Measurements from ENCODE around the gene COL17A1. TPM values are rescaled to one million over a fixed set of nuclear protein-coding genes. Genes with fewer than 3 reads are reported as not detected.

COL17A1 gene
- total RNA-seq, 2 donors from 2014 or later: not detected

- H3K27ac Mint-ChIP-seq: no peak overlapping the region
- DNase-seq: no peak
- no peak overlapping the region for H3K4me3 Mint-ChIP-seq
- no peaks in the 10 kb centered on the region for H3K4me1 Mint-ChIP-seq (ENCODE audit: low read depth)
- no peaks in the 10 kb centered on the region for H3K27me3 Mint-ChIP-seq (ENCODE audit: low read depth)
- no peaks in the 10 kb centered on the region for H3K9me3 Mint-ChIP-seq
- no peak for ATAC-seq (replicated peaks in 1 of 2)
- H3K36me3 Mint-ChIP-seq (ENCODE audit: insufficient read depth in 2 of 2): no peaks in the 10 kb centered on the region
These were observed 45.3 kb downstream of the COL17A1 start for GRCh38 chr10:104040382-104040781.

GRCh38 chr10:104038958-104039752, 46.5 kb downstream of the COL17A1 start:
- DNase-seq: no peak
- H3K4me3 Mint-ChIP-seq: no peak overlapping the region
- H3K27ac Mint-ChIP-seq: no peak overlapping the region
- ATAC-seq (replicated peaks in 1 of 2): peak in 1 of 2 donors; percentile 25
- H3K36me3 Mint-ChIP-seq (ENCODE audit: insufficient read depth in 2 of 2): no peaks in the 10 kb centered on the region
- no peaks in the 10 kb centered on the region for H3K4me1 Mint-ChIP-seq (ENCODE audit: low read depth)
- no peaks in the 10 kb centered on the region for H3K27me3 Mint-ChIP-seq (ENCODE audit: low read depth)
- H3K9me3 Mint-ChIP-seq: no peaks in the 10 kb centered on the region

DNA sequence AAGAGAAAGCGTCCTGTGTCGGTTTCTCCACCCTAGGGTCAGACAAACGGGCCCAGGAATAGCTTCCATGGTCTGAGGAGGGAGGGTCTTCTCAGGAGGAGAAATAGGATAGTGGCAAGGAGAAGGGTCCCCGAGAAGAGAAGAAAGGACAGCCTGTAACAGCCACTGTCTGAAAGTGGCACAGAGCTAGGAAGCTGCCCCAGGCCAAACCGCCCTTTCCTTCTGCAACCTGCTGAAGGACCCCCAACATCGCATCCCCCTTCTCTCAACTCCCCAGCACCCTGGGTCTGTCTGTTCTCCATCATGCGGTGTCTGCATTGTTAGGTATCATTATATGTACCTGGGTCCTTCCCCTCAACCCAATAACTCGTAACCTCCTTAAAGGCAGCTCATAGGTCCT, 47.1 kb downstream of the COL17A1 start:
- Mint-ChIP-seq H3K36me3 (ENCODE audit: insufficient read depth in 2 of 2) (no peaks in the 10 kb centered on the region), H3K27me3 (ENCODE audit: low read depth) (no peaks in the 10 kb centered on the region), H3K4me1 (ENCODE audit: low read depth) (no peaks in the 10 kb centered on the region), H3K4me3 (no peak overlapping the region), H3K27ac (no peak overlapping the region), H3K9me3 (no peaks in the 10 kb centered on the region)
- ATAC-seq (replicated peaks in 1 of 2) (no peak), DNase-seq (no peak)

DNA sequence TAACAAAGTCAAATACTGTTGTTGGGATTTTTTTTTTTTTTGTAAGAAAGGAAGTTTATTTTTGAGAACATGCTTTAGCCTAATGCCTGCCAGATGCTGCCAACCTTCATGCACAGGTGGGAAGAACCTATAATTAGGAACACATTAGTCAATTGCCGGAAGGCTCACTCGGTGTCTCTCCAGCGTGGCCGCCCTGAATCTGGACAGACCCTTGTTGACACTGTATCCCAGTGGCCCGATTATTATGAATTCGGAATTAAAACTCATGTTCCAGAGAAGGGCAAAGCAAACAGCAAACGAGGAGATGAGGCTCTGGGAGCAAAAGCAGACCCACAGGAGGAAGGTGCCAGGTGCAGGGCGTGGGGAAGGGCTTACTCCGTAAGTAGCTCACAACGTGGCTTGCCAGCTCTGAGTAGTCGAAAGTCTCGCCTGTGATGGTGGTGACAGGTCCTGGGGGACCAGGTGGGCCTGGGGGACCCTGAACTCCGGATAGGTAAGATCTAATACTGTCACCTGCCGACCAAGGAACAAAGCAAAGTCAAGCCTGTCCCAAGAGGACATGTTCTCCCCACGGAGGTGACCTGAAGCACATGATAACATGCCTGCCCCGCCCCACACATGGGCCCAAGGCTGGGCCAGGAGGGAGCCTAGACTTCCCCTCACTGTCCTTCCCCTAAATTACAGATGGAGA, 48.3 kb downstream of the COL17A1 start:
- Mint-ChIP-seq H3K4me3 (no peak overlapping the region), H3K4me1 (ENCODE audit: low read depth) (no peaks in the 10 kb centered on the region), H3K27me3 (ENCODE audit: low read depth) (no peaks in the 10 kb centered on the region), H3K9me3 (no peaks in the 10 kb centered on the region), H3K27ac (no peak overlapping the region), H3K36me3 (ENCODE audit: insufficient read depth in 2 of 2) (peaks cover 0 to under 1% of the 10 kb centered on the region in 2 donors)
- no peak for DNase-seq
- ATAC-seq (replicated peaks in 1 of 2): no peak

DNA sequence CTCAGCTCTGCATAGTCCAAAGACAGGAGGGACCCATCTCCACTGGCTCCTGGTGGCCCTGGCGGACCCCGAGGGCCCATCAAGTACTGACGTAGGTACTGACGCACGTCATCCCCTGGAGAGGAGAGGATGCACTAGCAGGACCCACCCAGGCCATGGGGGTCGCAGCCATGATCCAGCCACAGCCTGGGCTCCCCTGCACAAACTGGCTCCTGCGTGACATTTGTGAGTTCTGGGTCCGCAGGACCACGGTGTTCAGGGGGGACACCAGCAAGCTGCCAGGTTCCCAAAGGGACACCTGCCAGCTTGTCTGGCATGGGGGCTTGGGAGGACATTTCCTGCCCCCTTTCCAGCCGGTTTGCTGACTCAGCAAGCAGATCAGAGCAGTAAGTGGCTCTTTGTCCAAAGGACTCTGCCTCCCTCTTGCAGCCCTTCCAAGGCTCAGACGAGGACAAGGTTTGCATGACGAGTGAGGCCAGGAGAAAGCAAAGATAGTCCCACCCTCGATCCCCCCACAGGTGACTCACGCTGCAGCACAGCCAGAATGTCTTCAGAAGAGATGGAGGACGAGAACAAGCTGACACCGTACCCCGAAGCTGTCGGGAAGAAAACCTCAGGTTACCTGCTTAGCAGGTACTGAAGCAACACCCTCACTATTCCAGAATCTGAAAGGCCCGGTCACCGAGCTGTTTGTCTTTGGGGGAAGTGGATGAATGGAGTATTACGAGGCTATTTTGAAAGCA, 49.0 kb downstream of the COL17A1 start:
- H3K4me1 Mint-ChIP-seq (ENCODE audit: low read depth): no peaks in the 10 kb centered on the region
- H3K36me3 Mint-ChIP-seq (ENCODE audit: insufficient read depth in 2 of 2): peaks cover 0 to 1% of the 10 kb centered on the region in 2 donors
- ATAC-seq (replicated peaks in 1 of 2): no peak
- H3K4me3 Mint-ChIP-seq: no peak overlapping the region
- no peaks in the 10 kb centered on the region for H3K27me3 Mint-ChIP-seq (ENCODE audit: low read depth)
- DNase-seq: no peak
- no peaks in the 10 kb centered on the region for H3K9me3 Mint-ChIP-seq
- H3K27ac Mint-ChIP-seq: no peak overlapping the region

GRCh38 chr10:104036069-104036384, 49.7 kb downstream of the COL17A1 start:
- Mint-ChIP-seq H3K4me1 (ENCODE audit: low read depth) (no peaks in the 10 kb centered on the region), H3K27me3 (ENCODE audit: low read depth) (no peaks in the 10 kb centered on the region), H3K9me3 (no peaks in the 10 kb centered on the region), H3K4me3 (no peak overlapping the region), H3K27ac (no peak overlapping the region), H3K36me3 (ENCODE audit: insufficient read depth in 2 of 2) (peaks cover 0 to 1% of the 10 kb centered on the region in 2 donors)
- DNase-seq (no peak), ATAC-seq (replicated peaks in 1 of 2) (no peak)

- Mint-ChIP-seq H3K36me3 (ENCODE audit: insufficient read depth in 2 of 2) (peaks cover 0 to 1% of the 10 kb centered on the region in 2 donors), H3K4me3 (no peak overlapping the region), H3K9me3 (no peaks in the 10 kb centered on the region), H3K4me1 (ENCODE audit: low read depth) (no peaks in the 10 kb centered on the region), H3K27ac (no peak overlapping the region), H3K27me3 (ENCODE audit: low read depth) (no peaks in the 10 kb centered on the region)
- no peak for ATAC-seq (replicated peaks in 1 of 2)
- DNase-seq: no peak
These were observed 50.2 kb downstream of the COL17A1 start for GRCh38 chr10:104035194-104036068.

- no peak overlapping the region for H3K27ac Mint-ChIP-seq
- no peaks in the 10 kb centered on the region for H3K4me1 Mint-ChIP-seq (ENCODE audit: low read depth)
These were observed 51.1 kb downstream of the COL17A1 start for GRCh38 chr10:104034401-104035193.

GRCh38 chr10:104033966-104034365, 51.7 kb downstream of the COL17A1 start:
- no peak overlapping the region for H3K27ac Mint-ChIP-seq
- H3K36me3 Mint-ChIP-seq (ENCODE audit: insufficient read depth in 2 of 2): peaks cover 0 to 1% of the 10 kb centered on the region in 2 donors
- no peak overlapping the region for H3K4me3 Mint-ChIP-seq
- H3K9me3 Mint-ChIP-seq: no peaks in the 10 kb centered on the region
- no peak for ATAC-seq (replicated peaks in 1 of 2)
- DNase-seq: no peak
- H3K4me1 Mint-ChIP-seq (ENCODE audit: low read depth): no peaks in the 10 kb centered on the region
- H3K27me3 Mint-ChIP-seq (ENCODE audit: low read depth): no peaks in the 10 kb centered on the region

More at GRCh38 chr10:104034401-104035193, 51.1 kb downstream of the COL17A1 start:
- no peak for ATAC-seq (replicated peaks in 1 of 2)
- Mint-ChIP-seq H3K36me3 (ENCODE audit: insufficient read depth in 2 of 2) (peaks cover 0 to 1% of the 10 kb centered on the region in 2 donors), H3K9me3 (no peaks in the 10 kb centered on the region), H3K4me3 (no peak overlapping the region), H3K27me3 (ENCODE audit: low read depth) (no peaks in the 10 kb centered on the region)
- DNase-seq: no peak

- no peaks in the 10 kb centered on the region for H3K4me1 Mint-ChIP-seq (ENCODE audit: low read depth)
- no peaks in the 10 kb centered on the region for H3K27me3 Mint-ChIP-seq (ENCODE audit: low read depth)
- ATAC-seq (replicated peaks in 1 of 2) (no peak), DNase-seq (no peak)
- no peak overlapping the region for H3K4me3 Mint-ChIP-seq
- peaks cover 0 to 1% of the 10 kb centered on the region in 2 donors for H3K36me3 Mint-ChIP-seq (ENCODE audit: insufficient read depth in 2 of 2)
- no peak overlapping the region for H3K27ac Mint-ChIP-seq
- no peaks in the 10 kb centered on the region for H3K9me3 Mint-ChIP-seq
These were observed 52.2 kb downstream of the COL17A1 start for GRCh38 chr10:104033401-104033930.

DNA sequence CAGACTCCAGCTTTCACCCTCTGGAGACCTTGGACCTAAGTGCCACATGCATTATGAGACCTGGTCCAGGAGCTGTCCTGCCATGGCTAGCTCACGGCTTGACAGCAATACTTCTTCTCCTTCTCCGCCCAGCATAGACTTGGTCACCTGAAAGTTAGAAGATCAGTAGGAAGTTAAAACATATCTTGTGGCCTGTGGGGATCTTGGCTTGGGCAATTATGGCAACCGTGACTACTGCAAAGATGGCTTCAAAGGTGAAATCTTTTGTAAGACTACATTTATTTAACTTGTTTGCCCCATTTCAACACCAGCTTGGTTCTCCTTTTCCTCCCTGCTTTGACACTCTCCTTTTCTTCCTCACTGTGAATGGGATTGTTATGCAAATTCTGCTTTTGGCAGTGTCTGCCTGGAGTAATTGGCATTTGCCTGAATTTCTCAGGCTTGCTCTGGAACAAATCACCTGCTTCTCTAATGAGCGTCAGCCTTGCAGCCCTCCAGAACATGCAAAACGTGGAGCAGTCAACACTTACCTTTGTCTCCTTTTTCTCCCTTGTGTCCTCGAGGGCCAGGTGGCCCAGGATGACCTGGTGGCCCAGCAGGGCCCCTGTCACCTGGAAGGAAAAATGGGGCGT, 53.4 kb downstream of the COL17A1 start:
- ATAC-seq (replicated peaks in 1 of 2) (no peak), DNase-seq (no peak)
- H3K27ac Mint-ChIP-seq: no peak overlapping the region
- no peaks in the 10 kb centered on the region for H3K9me3 Mint-ChIP-seq
- no peaks in the 10 kb centered on the region for H3K4me1 Mint-ChIP-seq (ENCODE audit: low read depth)
- H3K27me3 Mint-ChIP-seq (ENCODE audit: low read depth): no peaks in the 10 kb centered on the region
- H3K4me3 Mint-ChIP-seq: no peak overlapping the region
- peaks cover 1 to 2% of the 10 kb centered on the region in 2 donors for H3K36me3 Mint-ChIP-seq (ENCODE audit: insufficient read depth in 2 of 2)

Data from activated T-cell treated with anti-CD3 and anti-CD28 coated beads, Interleukin-2, amount 50 U/mL, for 72 hours (primary cell).